Measurements from ENCODE around the gene LSAMP. TPM values are rescaled to one million over a fixed set of nuclear protein-coding genes. Genes with fewer than 3 reads are reported as not detected.

The LSAMP gene
- total RNA-seq, 1 experiment from 2014 or later: 3.1 TPM

GRCh38 chr3:116166121-116166520 is 279.2 kb downstream of the LSAMP start:
- Histone ChIP-seq H3K9me3 (ENCODE audit: control insufficient read depth, insufficient read depth, low read depth, low read length) (no peaks in the 10 kb centered on the region), H3K27ac (ENCODE audit: low read length) (no peak overlapping the region), H3K27me3 (ENCODE audit: control insufficient read depth, insufficient read depth, low read length) (no peaks in the 10 kb centered on the region), H3K36me3 (ENCODE audit: control insufficient read depth, insufficient read depth, low read length) (no peaks in the 10 kb centered on the region), H3K4me3 (ENCODE audit: low read depth in 2 of 2, low read length in 2 of 2) (no peak overlapping the region), H3K4me1 (ENCODE audit: control insufficient read depth, insufficient read depth, low read length) (no peaks in the 10 kb centered on the region)
- DNase-seq (ENCODE audit: low read depth, low spot score) (no peak), ATAC-seq (no peak)
- intact Hi-C loops (cut with micrococcal nuclease; ENCODE audit: unreplicated experiment) (no loop called here), in situ Hi-C loops (cut with HindIII; ENCODE audit: low pct_unique_long_range_greater_than_20kb, low sequenced_read_pairs) (no loop called here)
- no TSS peak for BruUV-seq (replicated peaks)
- no peak for TF ChIP-seq SIN3A (IDR thresholded peaks at IDR 0.05; ENCODE audit: borderline replicate concordance, insufficient read depth, low read depth, low read length)
- TF ChIP-seq CTCF (IDR thresholded peaks at IDR 0.05): no peak
- TF ChIP-seq TCF7L2 (IDR thresholded peaks at IDR 0.05; ENCODE audit: low read depth, low read length): no peak
- TF ChIP-seq REST (IDR thresholded peaks at IDR 0.05; ENCODE audit: insufficient read depth in 1 of 2, low read depth in 2 of 2, low read length in 1 of 2): no peak
- TF ChIP-seq POLR2AphosphoS5 (IDR thresholded peaks at IDR 0.05; ENCODE audit: low read depth, low read length): no peak
- ChIA-PET POLR2A (no interaction called here), CTCF (no interaction called here)

- intact Hi-C loops (cut with micrococcal nuclease; ENCODE audit: unreplicated experiment): no loop called here
- ChIA-PET CTCF (no interaction called here), POLR2A (no interaction called here)
- no peak for ATAC-seq
- no peak overlapping the region for H3K4me3 ChIP-seq (ENCODE audit: low read depth in 2 of 2, low read length in 2 of 2)
- H3K36me3 ChIP-seq (ENCODE audit: control insufficient read depth, insufficient read depth, low read length): no peaks in the 10 kb centered on the region
- no peak overlapping the region for H3K27ac ChIP-seq (ENCODE audit: low read length)
- DNase-seq (ENCODE audit: low read depth, low spot score): no peak
- in situ Hi-C loops (cut with HindIII; ENCODE audit: low pct_unique_long_range_greater_than_20kb, low sequenced_read_pairs): no loop called here
- no peaks in the 10 kb centered on the region for H3K27me3 ChIP-seq (ENCODE audit: control insufficient read depth, insufficient read depth, low read length)
- H3K9me3 ChIP-seq (ENCODE audit: control insufficient read depth, insufficient read depth, low read depth, low read length): no peaks in the 10 kb centered on the region
- no TSS peak for BruUV-seq (replicated peaks)
- no peaks in the 10 kb centered on the region for H3K4me1 ChIP-seq (ENCODE audit: control insufficient read depth, insufficient read depth, low read length)
- no peak for TF ChIP-seq TCF7L2 (IDR thresholded peaks at IDR 0.05; ENCODE audit: low read depth, low read length)
- TF ChIP-seq REST (IDR thresholded peaks at IDR 0.05; ENCODE audit: insufficient read depth in 1 of 2, low read depth in 2 of 2, low read length in 1 of 2): no peak
- no peak for TF ChIP-seq POLR2AphosphoS5 (IDR thresholded peaks at IDR 0.05; ENCODE audit: low read depth, low read length)
- no peak for TF ChIP-seq SIN3A (IDR thresholded peaks at IDR 0.05; ENCODE audit: borderline replicate concordance, insufficient read depth, low read depth, low read length)
- TF ChIP-seq CTCF (IDR thresholded peaks at IDR 0.05): no peak
Observed at GRCh38 chr3:116165641-116166040, 279.6 kb downstream of the LSAMP start.
